Testis (tissue), 3 donors: ENCODE data around the gene DNAH10. TPM values are rescaled to one million over a fixed set of nuclear protein-coding genes. Genes with fewer than 3 reads are reported as not detected.

Source experiments
- DNase-seq: peaks from one replicate; pipeline ENCODE4 v3.0.0-alpha.2; 2019
- H3K27ac ChIP-seq, 2 donors: fragments of 200-600 bp; sonication (generic); one replicate each; pipeline ENCODE4 v1.5.1; 2019
- H3K27me3 ChIP-seq: fragments of 200-600 bp; sonication (generic); one replicate; pipeline ENCODE4 v1.5.1; 2019
- H3K36me3 ChIP-seq: fragments of 200-600 bp; sonication (generic); one replicate; pipeline ENCODE4 v1.5.1; 2017; ENCODE audit warnings: low read depth; ENCODE audit errors: missing control alignments
- H3K4me1 ChIP-seq: fragments of 200-600 bp; sonication (generic); one replicate; pipeline ENCODE4 v1.5.1; 2019
- H3K4me3 ChIP-seq, 2 donors: fragments of 200-600 bp; sonication (generic); one replicate each; pipeline ENCODE4 v1.5.1; 2017 to 2019
- H3K9me3 ChIP-seq: fragments of 200-600 bp; sonication (generic); one replicate; pipeline ENCODE4 v1.5.1; 2017
- POLR2A ChIP-seq: fragments of 450-650 bp; IDR thresholded peaks from one replicate; pipeline ENCODE4 v1.6.1; 2017; ENCODE audit warnings: antibody characterized with exemption, mild to moderate bottlenecking, moderate library complexity
- WGBS, 2 donors: methylation state at CpG; one replicate each; pipeline ENCODE4 v1.1.5; 2018; 5-methylcytosine and 5-hydroxymethylcytosine counted together
- intact Hi-C: fragments of 100-400 bp; cut with DNase I; formaldehyde crosslinking; loops from one replicate; pipeline ENCODE4 v1.15.1; 2023; ENCODE audit warnings: low total_unique reads
- polyA plus RNA-seq: library from polyadenylated mRNA; stranded (reverse); fragments of 350-450 nt; fragmentation: Illumina TruSeq; extraction: RNeasy Lipid Tissue Mini Kit (QIAGEN cat#74804); gene quantifications from one replicate; pipeline ENCODE4 v1.2.3, GENCODE V29; 2014; ENCODE audit warnings: low read depth, low replicate concordance; ENCODE audit not compliant: insufficient read depth
- total RNA-seq, 2 donors: library from RNA; depleted of rRNA; stranded (reverse); fragments of >200 nt; gene quantifications; one replicate each; pipeline ENCODE4 v1.2.3, GENCODE V29; 2016
- TF ChIP-seq, protein P1 (sequence below), 3 experiments: fragments of 450-650 bp in 2 of 3; fragments of 200-600 bp in 1 of 3; sonication (generic) in 1 of 3; IDR thresholded peaks; one replicate each; pipeline ENCODE4 v1.5.1; 2016 to 2019; ENCODE audit warnings: antibody characterized with exemption in 3 of 3, mild to moderate bottlenecking in 2 of 3, moderate library complexity in 1 of 3

The DNAH10 gene
- total and polyA plus RNA-seq, 3 donors from 2014 or later = 15.4 to 29.3 (median 24.3) TPM

DNA sequence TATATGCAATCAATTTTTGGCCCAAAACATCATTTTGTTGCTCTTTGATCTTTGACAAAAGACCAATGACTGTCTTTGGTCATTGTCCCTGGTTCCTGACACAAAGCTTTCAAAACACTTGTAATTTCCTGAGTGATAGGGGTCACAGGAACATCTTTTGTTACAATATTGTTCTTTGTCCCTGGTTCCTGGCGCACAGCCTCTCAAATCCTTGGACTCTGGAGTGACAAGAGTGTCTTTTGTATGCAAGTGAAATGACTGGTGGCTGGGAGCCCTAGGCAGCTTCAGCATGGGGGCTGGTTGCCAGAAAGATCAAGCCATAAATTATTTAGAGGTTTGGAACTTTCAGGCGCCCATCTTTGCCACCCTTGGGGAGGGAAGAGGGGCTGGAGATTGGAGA lies 53.9 kb downstream of the DNAH10 start:
- peak overlapping the region in 1 of 2 donors; percentile 27 for H3K27ac ChIP-seq
- no peak overlapping the region for H3K4me3 ChIP-seq
- no peaks in the 10 kb centered on the region for H3K36me3 ChIP-seq
- DNase-seq = peak; percentile 83
- no peaks in the 10 kb centered on the region for H3K9me3 ChIP-seq
- no peak for TF ChIP-seq POLR2A
- TF ChIP-seq, protein P1, sequence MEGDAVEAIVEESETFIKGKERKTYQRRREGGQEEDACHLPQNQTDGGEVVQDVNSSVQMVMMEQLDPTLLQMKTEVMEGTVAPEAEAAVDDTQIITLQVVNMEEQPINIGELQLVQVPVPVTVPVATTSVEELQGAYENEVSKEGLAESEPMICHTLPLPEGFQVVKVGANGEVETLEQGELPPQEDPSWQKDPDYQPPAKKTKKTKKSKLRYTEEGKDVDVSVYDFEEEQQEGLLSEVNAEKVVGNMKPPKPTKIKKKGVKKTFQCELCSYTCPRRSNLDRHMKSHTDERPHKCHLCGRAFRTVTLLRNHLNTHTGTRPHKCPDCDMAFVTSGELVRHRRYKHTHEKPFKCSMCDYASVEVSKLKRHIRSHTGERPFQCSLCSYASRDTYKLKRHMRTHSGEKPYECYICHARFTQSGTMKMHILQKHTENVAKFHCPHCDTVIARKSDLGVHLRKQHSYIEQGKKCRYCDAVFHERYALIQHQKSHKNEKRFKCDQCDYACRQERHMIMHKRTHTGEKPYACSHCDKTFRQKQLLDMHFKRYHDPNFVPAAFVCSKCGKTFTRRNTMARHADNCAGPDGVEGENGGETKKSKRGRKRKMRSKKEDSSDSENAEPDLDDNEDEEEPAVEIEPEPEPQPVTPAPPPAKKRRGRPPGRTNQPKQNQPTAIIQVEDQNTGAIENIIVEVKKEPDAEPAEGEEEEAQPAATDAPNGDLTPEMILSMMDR (IDR thresholded peaks at IDR 0.05) = no peak
- peaks cover 3% of the 10 kb centered on the region for H3K4me1 ChIP-seq
- no peaks in the 10 kb centered on the region for H3K27me3 ChIP-seq
- intact Hi-C loops = no loop called here
- 49 to 69% methylated on average over 2 of the region's 2 CpGs for WGBS, 2 donors

DNA sequence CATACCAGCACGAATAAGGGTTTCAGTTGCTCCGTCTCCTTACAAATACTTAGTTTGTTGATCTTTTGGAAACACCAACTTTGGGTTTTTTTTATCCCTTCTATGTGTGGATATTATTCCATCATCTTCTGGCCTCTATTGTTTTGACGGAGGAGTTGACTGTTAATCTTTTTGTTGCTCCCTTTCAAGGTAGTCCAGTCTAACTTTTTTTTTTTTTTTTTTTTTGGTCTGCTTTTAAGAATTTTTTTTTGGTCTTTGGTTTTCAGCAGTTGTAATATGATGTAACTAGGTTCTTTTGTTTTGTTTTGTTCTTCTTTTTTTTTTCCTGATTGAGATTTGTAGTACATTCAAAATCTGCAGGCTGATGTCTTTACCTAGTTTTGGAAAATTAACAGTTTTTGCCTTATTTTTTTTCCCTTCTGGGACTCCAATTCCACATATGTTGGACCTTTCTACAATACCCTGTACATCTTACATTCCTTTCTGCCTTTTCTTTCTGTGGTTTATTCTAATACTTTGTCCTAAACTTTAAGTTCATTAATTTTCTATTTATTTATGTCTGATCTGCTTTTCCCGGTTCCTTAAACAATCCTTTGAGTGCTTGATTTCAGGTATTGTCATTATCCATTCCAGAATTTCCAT lies 54.9 kb downstream of the DNAH10 start:
- no peak overlapping the region for H3K4me3 ChIP-seq
- no peak overlapping the region for H3K27ac ChIP-seq
- WGBS, 2 donors = 89 to 95% methylated on average over 4 of the region's 4 CpGs
- no peaks in the 10 kb centered on the region for H3K27me3 ChIP-seq
- H3K9me3 ChIP-seq = no peaks in the 10 kb centered on the region
- peaks cover 3% of the 10 kb centered on the region for H3K4me1 ChIP-seq
- no peak for DNase-seq
- intact Hi-C loops = no loop called here
- TF ChIP-seq, protein P1 (IDR thresholded peaks at IDR 0.05) = no peak
- TF ChIP-seq POLR2A = no peak
- no peaks in the 10 kb centered on the region for H3K36me3 ChIP-seq

DNA sequence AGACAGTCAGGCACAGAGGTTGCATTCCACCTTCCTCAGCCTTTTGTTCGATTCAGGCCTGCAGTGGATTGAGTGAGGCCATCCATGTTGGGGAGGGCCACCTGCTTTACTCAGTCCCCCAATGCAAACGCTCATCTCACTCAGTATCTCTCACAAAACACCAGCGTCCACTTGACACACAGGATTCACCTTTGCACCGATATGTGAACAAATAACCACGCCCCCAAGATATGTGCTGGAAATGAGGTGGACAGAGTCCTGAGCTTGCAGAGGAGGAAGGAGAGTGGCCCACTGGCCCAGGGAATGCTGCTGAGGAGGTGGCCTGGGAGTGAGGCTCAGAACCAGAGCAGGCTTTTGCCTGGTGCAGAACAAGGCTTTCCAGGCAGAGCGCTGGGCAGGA lies 60.7 kb downstream of the DNAH10 start:
- H3K4me1 ChIP-seq = no peaks in the 10 kb centered on the region
- no peaks in the 10 kb centered on the region for H3K27me3 ChIP-seq
- TF ChIP-seq, protein P1 (IDR thresholded peaks at IDR 0.05) = no peak
- TF ChIP-seq POLR2A = no peak
- no peaks in the 10 kb centered on the region for H3K36me3 ChIP-seq
- H3K9me3 ChIP-seq = no peaks in the 10 kb centered on the region
- H3K4me3 ChIP-seq = no peak overlapping the region
- 90 to 91% methylated on average over 6 of the region's 6 CpGs for WGBS, 2 donors
- no peak for DNase-seq
- intact Hi-C loops = no loop called here
- no peak overlapping the region for H3K27ac ChIP-seq

DNA sequence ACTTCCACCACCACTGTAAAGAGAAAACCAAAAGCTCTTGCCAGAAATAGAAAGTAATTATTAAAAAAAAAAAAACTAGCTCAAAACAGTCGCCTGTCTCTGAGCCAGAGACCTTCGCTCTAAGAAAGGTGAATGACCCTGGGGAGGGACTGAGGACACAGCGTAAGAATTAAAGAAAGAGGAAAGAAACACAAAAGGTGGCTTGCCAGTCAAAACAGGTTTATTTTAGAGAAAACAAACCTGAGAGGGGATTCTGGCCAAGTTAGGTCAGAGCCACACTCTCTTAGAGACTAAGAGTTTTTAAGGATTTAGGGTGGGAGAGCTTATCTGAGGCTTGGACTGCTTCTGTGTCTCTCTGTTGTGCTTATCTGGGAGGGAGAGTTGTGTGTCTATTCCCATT lies 66.0 kb downstream of the DNAH10 start:
- Histone ChIP-seq H3K4me3 (no peak overlapping the region), H3K36me3 (no peaks in the 10 kb centered on the region), H3K27ac (no peak overlapping the region), H3K27me3 (no peaks in the 10 kb centered on the region), H3K4me1 (no peaks in the 10 kb centered on the region), H3K9me3 (no peaks in the 10 kb centered on the region)
- WGBS, 2 donors = 64 to 83% methylated on average over 3 of the region's 3 CpGs
- TF ChIP-seq, protein P1 (IDR thresholded peaks at IDR 0.05) = no peak
- no peak for TF ChIP-seq POLR2A
- no peak for DNase-seq
- intact Hi-C loops = no loop called here
